ENCODE measurements around the gene SSBP4. TPM values are rescaled to one million over a fixed set of nuclear protein-coding genes. Genes with fewer than 3 reads are reported as not detected.

The SSBP4 gene
- total and polyA plus RNA-seq, 9 of the 15 experiments (the other 6 are each of a cell fraction or from before 2014, with no cell fraction given) = 1.1 to 189 (median 39.0) TPM

- TF ChIP-seq, protein P1, sequence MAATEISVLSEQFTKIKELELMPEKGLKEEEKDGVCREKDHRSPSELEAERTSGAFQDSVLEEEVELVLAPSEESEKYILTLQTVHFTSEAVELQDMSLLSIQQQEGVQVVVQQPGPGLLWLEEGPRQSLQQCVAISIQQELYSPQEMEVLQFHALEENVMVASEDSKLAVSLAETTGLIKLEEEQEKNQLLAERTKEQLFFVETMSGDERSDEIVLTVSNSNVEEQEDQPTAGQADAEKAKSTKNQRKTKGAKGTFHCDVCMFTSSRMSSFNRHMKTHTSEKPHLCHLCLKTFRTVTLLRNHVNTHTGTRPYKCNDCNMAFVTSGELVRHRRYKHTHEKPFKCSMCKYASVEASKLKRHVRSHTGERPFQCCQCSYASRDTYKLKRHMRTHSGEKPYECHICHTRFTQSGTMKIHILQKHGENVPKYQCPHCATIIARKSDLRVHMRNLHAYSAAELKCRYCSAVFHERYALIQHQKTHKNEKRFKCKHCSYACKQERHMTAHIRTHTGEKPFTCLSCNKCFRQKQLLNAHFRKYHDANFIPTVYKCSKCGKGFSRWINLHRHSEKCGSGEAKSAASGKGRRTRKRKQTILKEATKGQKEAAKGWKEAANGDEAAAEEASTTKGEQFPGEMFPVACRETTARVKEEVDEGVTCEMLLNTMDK (IDR thresholded peaks at IDR 0.05; ENCODE audit: borderline replicate concordance, insufficient read depth, low read depth, low read length, poor library complexity, severe bottlenecking) = peak; percentile 12
- TF ChIP-seq CBX3 (IDR thresholded peaks at IDR 0.05; ENCODE audit: borderline replicate concordance in 1 of 2, low read length in 2 of 2) = peak in 1 of 2 experiments; percentile 3; a peak in 1 of 3 replicates
- peak; percentile 45; the same call in 1 of the 2 replicates for TF ChIP-seq SP1 (CRISPR knock-in tag; IDR thresholded peaks at IDR 0.05)
- TF ChIP-seq NEUROD1 (IDR thresholded peaks at IDR 0.05; ENCODE audit: borderline replicate concordance, low read depth, low read length, partially characterized antibody) = peak; percentile 8
- TF ChIP-seq TARDBP (IDR thresholded peaks at IDR 0.05) = peak; percentile 79; the same call in 1 of the 2 replicates
- no peak for TF ChIP-seq PKNOX1 (IDR thresholded peaks at IDR 0.05)
- TF ChIP-seq NFRKB (IDR thresholded peaks at IDR 0.05; ENCODE audit: low read depth) = peak; percentile 73; the same call in 1 of the 2 replicates
- TF ChIP-seq GATAD2B (IDR thresholded peaks at IDR 0.05; ENCODE audit: borderline replicate concordance) = peak; percentile 12; the same call in 1 of the 2 replicates
- peak; percentile 53 for TF ChIP-seq ZBTB17 (CRISPR knock-in tag; IDR thresholded peaks at IDR 0.05)
- TF ChIP-seq EP400 (IDR thresholded peaks at IDR 0.05) = 0 out of 2 replicates have a peak, but pooled peaks have one; percentile 10
- TF ChIP-seq, protein P2, sequence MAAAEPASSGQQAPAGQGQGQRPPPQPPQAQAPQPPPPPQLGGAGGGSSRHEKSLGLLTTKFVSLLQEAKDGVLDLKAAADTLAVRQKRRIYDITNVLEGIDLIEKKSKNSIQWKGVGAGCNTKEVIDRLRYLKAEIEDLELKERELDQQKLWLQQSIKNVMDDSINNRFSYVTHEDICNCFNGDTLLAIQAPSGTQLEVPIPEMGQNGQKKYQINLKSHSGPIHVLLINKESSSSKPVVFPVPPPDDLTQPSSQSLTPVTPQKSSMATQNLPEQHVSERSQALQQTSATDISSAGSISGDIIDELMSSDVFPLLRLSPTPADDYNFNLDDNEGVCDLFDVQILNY (CRISPR knock-in tag; IDR thresholded peaks at IDR 0.05) = 0 out of 2 replicates have a peak, but pooled peaks have one; percentile 36
- no peak for TF ChIP-seq ATF2 (CRISPR knock-in tag; IDR thresholded peaks at IDR 0.05)
- TF ChIP-seq, protein P3, sequence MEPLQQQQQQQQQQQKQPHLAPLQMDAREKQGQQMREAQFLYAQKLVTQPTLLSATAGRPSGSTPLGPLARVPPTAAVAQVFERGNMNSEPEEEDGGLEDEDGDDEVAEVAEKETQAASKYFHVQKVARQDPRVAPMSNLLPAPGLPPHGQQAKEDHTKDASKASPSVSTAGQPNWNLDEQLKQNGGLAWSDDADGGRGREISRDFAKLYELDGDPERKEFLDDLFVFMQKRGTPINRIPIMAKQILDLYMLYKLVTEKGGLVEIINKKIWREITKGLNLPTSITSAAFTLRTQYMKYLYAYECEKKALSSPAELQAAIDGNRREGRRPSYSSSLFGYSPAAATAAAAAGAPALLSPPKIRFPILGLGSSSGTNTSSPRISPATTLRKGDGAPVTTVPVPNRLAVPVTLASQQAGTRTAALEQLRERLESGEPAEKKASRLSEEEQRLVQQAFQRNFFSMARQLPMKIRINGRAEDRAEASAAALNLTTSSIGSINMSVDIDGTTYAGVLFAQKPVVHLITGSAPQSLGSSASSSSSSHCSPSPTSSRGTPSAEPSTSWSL (CRISPR knock-in tag; IDR thresholded peaks at IDR 0.05; ENCODE audit: borderline replicate concordance) = 0 out of 2 replicates have a peak, but pooled peaks have one; percentile 84
- TF ChIP-seq ZNF584 (CRISPR knock-in tag; IDR thresholded peaks at IDR 0.05; ENCODE audit: low read depth) = peak; percentile 10; the same call in 1 of the 2 replicates
- TF ChIP-seq TFAP4 (CRISPR knock-in tag; IDR thresholded peaks at IDR 0.05; ENCODE audit: borderline replicate concordance) = peak; percentile 94
These were observed 559 bp upstream of the SSBP4 start (continued) for GRCh38 chr19:18418483-18419194.

All from K562 (cell line).